ENCODE data around the gene HSD17B12.

The HSD17B12 gene

GRCh38 chr11:43853781-43854180, 173.2 kb downstream of the HSD17B12 start:
- ChIA-PET POLR2A (no interaction called here), CTCF (interaction anchor here (0.7 to 7.1 kb wide), 9 partner anchors 11 to 350 kb away, joined by 3 to 148 read pairs (median 3); no protein-coding TSS in a partner anchor)
- no peak for TF ChIP-seq CTCF (IDR thresholded peaks at IDR 0.05; ENCODE audit: insufficient read depth, low read length, missing control alignments)
- no peak for DNase-seq (ENCODE audit: low read depth, low spot score)
- no peak overlapping the region for H3K4me3 ChIP-seq (ENCODE audit: low read depth, low read length)

- no peak overlapping the region for H3K4me3 ChIP-seq (ENCODE audit: low read depth, low read length)
- ChIA-PET CTCF (interaction anchor here (0.8 to 2.1 kb wide), 4 partner anchors 13 to 353 kb away, joined by 3 to 9 read pairs (median 6); no protein-coding TSS in a partner anchor), POLR2A (no interaction called here)
- DNase-seq (ENCODE audit: low read depth, low spot score) = no peak
- no peak for TF ChIP-seq CTCF (IDR thresholded peaks at IDR 0.05; ENCODE audit: insufficient read depth, low read length, missing control alignments)
These were observed 176.5 kb downstream of the HSD17B12 start for GRCh38 chr11:43856993-43857392.

GRCh38 chr11:43861141-43861540, 180.6 kb downstream of the HSD17B12 start:
- no peak for TF ChIP-seq CTCF (IDR thresholded peaks at IDR 0.05; ENCODE audit: insufficient read depth, low read length, missing control alignments)
- POLR2A ChIA-PET = no interaction called here
- CTCF ChIA-PET = no interaction called here
- H3K4me3 ChIP-seq (ENCODE audit: low read depth, low read length) = no peak overlapping the region
- no peak for DNase-seq (ENCODE audit: low read depth, low spot score)

GRCh38 chr11:43866520-43866919, 186.0 kb downstream of the HSD17B12 start:
- CTCF ChIA-PET = interaction anchor here (1.1 to 2.3 kb wide), 2 partner anchors 15 to 41 kb away, joined by 4 to 12 read pairs; no protein-coding TSS in a partner anchor
- H3K4me3 ChIP-seq (ENCODE audit: low read depth, low read length) = no peak overlapping the region
- no peak for TF ChIP-seq CTCF (IDR thresholded peaks at IDR 0.05; ENCODE audit: insufficient read depth, low read length, missing control alignments)
- peak; percentile 24 for DNase-seq (ENCODE audit: low read depth, low spot score)
- POLR2A ChIA-PET = no interaction called here

- ChIA-PET POLR2A (no interaction called here), CTCF (interaction anchor here (1.1 to 2.3 kb wide), 2 partner anchors 15 to 41 kb away, joined by 4 to 12 read pairs; no protein-coding TSS in a partner anchor)
- no peak for DNase-seq (ENCODE audit: low read depth, low spot score)
- no peak overlapping the region for H3K4me3 ChIP-seq (ENCODE audit: low read depth, low read length)
- TF ChIP-seq CTCF (IDR thresholded peaks at IDR 0.05; ENCODE audit: insufficient read depth, low read length, missing control alignments) = no peak
These were observed 186.4 kb downstream of the HSD17B12 start for GRCh38 chr11:43866969-43867368.

GRCh38 chr11:43868852-43869567, 188.5 kb downstream of the HSD17B12 start:
- no peak for TF ChIP-seq CTCF (IDR thresholded peaks at IDR 0.05; ENCODE audit: insufficient read depth, low read length, missing control alignments)
- H3K4me3 ChIP-seq (ENCODE audit: low read depth, low read length) = no peak overlapping the region
- ChIA-PET POLR2A (no interaction called here), CTCF (interaction anchor here (1.1 to 1.2 kb wide), 2 partner anchors 17 to 169 kb away, joined by 4 read pairs; no protein-coding TSS in a partner anchor)
- peak; percentile 42 for DNase-seq (ENCODE audit: low read depth, low spot score)

All from AG04449 (cell line).